T-helper 1 cell treated with Interleukin-12 subunit alpha and Interleukin-12 subunit beta and Interleukin-4 antibody, amounts not matched to agents 30 μg/mL and 1 μg/mL, for 36 hours (primary cell): ENCODE results near the gene BAD.

Experiments
- H3K27ac Mint-ChIP-seq: one replicate; pipeline ENCODE4 v1.8.0; 2021; ENCODE audit warnings: mild to moderate bottlenecking, mixed read lengths
- H3K27me3 Mint-ChIP-seq: one replicate; pipeline ENCODE4 v1.8.0; 2021; ENCODE audit warnings: low read depth, mixed read lengths
- H3K36me3 Mint-ChIP-seq: one replicate; pipeline ENCODE4 v1.8.0; 2021; ENCODE audit warnings: low read depth, mixed read lengths
- H3K4me1 Mint-ChIP-seq: one replicate; pipeline ENCODE4 v1.8.0; 2021; ENCODE audit warnings: low read depth, mixed read lengths
- H3K4me3 Mint-ChIP-seq: one replicate; pipeline ENCODE4 v1.8.0; 2021; ENCODE audit warnings: mild to moderate bottlenecking, moderate library complexity, mixed read lengths
- H3K9me3 Mint-ChIP-seq: one replicate; pipeline ENCODE4 v1.8.0; 2021; ENCODE audit warnings: mixed read lengths

The BAD gene

GRCh38 chr11:64283092-64283491 lies 1.4 kb downstream of the BAD start:
- Mint-ChIP-seq H3K4me3 (peak overlapping the region; percentile 54), H3K9me3 (no peaks in the 10 kb centered on the region), H3K27me3 (no peaks in the 10 kb centered on the region), H3K4me1 (peaks cover 14% of the 10 kb centered on the region), H3K27ac (peak overlapping the region; percentile 72), H3K36me3 (peaks cover 9% of the 10 kb centered on the region)

DNA sequence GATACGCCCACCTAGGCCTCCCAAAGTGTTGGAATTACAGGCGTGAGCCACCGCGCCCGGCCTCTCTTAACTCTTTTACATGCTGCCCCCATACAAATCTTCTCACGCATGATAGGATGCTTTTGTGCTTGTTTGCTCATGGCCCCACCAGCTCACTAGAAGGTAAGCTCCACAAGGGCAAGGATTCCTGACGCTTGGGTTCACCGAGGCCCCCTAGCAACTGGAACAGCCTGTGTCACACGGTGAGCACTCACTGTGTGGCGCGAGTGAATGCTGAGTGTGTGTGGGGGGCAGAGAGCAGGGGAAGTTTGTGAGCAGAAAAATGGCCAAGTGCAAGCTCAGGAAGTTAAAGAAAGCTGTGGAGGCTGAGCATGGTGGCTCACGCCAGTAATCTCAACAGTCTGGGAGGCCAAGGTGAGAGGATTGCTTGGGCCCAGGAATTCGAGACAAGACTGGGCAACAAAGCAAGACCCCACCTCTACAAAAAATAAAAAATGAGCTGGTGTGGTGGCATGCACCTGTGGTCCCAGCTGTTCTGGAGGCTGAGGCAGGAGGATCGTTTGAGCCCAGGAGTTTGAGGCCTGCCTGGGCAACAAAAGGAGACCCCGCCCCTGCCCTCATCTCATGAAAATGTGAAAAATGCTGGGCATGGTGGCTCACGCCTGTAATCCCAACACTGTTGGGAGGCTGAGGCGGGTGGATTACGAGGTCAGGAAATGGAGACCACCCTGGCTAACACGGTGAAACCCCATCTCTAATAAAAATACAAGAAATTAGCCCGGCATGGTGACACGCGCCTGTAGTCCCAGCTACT lies 2.3 kb downstream of the BAD start:
- H3K4me3 Mint-ChIP-seq, result peak overlapping the region; percentile 4
- H3K27ac Mint-ChIP-seq, result no peak overlapping the region
- H3K27me3 Mint-ChIP-seq, result no peaks in the 10 kb centered on the region
- peaks cover 9% of the 10 kb centered on the region for H3K36me3 Mint-ChIP-seq
- no peaks in the 10 kb centered on the region for H3K9me3 Mint-ChIP-seq
- H3K4me1 Mint-ChIP-seq, result peaks cover 14% of the 10 kb centered on the region

DNA sequence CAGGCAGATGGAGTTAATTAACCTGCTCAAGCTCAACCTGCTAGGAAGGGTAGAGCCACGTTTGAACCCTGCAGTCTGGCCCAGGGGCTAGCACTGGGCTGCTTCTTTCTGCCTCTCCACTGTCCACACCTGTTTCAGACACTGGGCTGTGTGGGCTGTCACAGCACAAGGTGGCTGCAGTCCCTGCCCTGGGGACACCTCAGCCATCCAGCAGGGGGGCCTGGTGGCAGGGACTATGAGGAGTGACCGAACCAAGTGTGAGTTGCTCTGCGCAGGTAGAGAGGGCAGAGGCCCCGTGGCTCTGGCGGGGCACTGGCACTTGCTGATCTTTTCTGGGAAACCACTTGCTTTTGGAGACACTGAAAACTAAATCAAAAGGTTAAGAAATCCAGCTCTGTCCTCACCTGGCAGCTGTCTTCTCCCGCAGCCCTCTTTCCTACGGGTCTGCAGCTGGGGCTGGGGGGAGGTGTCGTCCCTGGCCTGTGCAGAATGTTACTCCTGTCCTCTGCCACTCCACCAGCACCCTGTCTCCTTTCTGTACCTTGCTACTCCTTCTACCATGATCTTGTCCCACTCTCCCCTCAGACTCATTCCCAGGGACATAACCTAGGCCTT lies 5.8 kb downstream of the BAD start:
- no peaks in the 10 kb centered on the region for H3K9me3 Mint-ChIP-seq
- H3K4me3 Mint-ChIP-seq, result no peak overlapping the region
- no peak overlapping the region for H3K27ac Mint-ChIP-seq
- H3K4me1 Mint-ChIP-seq, result peaks cover 7% of the 10 kb centered on the region
- peaks cover 9% of the 10 kb centered on the region for H3K36me3 Mint-ChIP-seq
- H3K27me3 Mint-ChIP-seq, result no peaks in the 10 kb centered on the region

GRCh38 chr11:64276653-64277431 lies 7.6 kb downstream of the BAD start:
- Mint-ChIP-seq H3K36me3 (peaks cover 11% of the 10 kb centered on the region), H3K27me3 (no peaks in the 10 kb centered on the region), H3K9me3 (no peaks in the 10 kb centered on the region), H3K4me3 (no peak overlapping the region), H3K4me1 (peaks cover 10% of the 10 kb centered on the region), H3K27ac (no peak overlapping the region)

- no peak overlapping the region for H3K4me3 Mint-ChIP-seq
- H3K36me3 Mint-ChIP-seq, result peaks cover 6% of the 10 kb centered on the region
- no peak overlapping the region for H3K27ac Mint-ChIP-seq
- peaks cover 9% of the 10 kb centered on the region for H3K4me1 Mint-ChIP-seq
- no peaks in the 10 kb centered on the region for H3K27me3 Mint-ChIP-seq
- no peaks in the 10 kb centered on the region for H3K9me3 Mint-ChIP-seq
These were observed 8.6 kb downstream of the BAD start for GRCh38 chr11:64275841-64276240.

GRCh38 chr11:64275031-64275800 lies 9.2 kb downstream of the BAD start:
- Mint-ChIP-seq H3K36me3 (peaks cover 6% of the 10 kb centered on the region), H3K4me3 (no peak overlapping the region)

GRCh38 chr11:64269540-64270220 lies 14.8 kb downstream of the BAD start:
- peak overlapping the region; percentile 99 for H3K27ac Mint-ChIP-seq
- H3K4me3 Mint-ChIP-seq, result peak overlapping the region; percentile 89
- H3K27me3 Mint-ChIP-seq, result no peaks in the 10 kb centered on the region

More at GRCh38 chr11:64275031-64275800, 9.2 kb downstream of the BAD start:
- Mint-ChIP-seq H3K9me3 (no peaks in the 10 kb centered on the region), H3K4me1 (peaks cover 10% of the 10 kb centered on the region), H3K27ac (no peak overlapping the region), H3K27me3 (no peaks in the 10 kb centered on the region)

GRCh38 chr11:64268893-64269539 lies 15.4 kb downstream of the BAD start:
- Mint-ChIP-seq H3K27ac (peak overlapping the region; percentile 99), H3K4me3 (peak overlapping the region; percentile 89), H3K36me3 (peaks cover 9% of the 10 kb centered on the region), H3K9me3 (no peaks in the 10 kb centered on the region), H3K4me1 (peaks cover 23% of the 10 kb centered on the region), H3K27me3 (no peaks in the 10 kb centered on the region)

More at GRCh38 chr11:64269540-64270220, 14.8 kb downstream of the BAD start:
- H3K9me3 Mint-ChIP-seq, result no peaks in the 10 kb centered on the region
- H3K4me1 Mint-ChIP-seq, result peaks cover 23% of the 10 kb centered on the region
- peaks cover 9% of the 10 kb centered on the region for H3K36me3 Mint-ChIP-seq

DNA sequence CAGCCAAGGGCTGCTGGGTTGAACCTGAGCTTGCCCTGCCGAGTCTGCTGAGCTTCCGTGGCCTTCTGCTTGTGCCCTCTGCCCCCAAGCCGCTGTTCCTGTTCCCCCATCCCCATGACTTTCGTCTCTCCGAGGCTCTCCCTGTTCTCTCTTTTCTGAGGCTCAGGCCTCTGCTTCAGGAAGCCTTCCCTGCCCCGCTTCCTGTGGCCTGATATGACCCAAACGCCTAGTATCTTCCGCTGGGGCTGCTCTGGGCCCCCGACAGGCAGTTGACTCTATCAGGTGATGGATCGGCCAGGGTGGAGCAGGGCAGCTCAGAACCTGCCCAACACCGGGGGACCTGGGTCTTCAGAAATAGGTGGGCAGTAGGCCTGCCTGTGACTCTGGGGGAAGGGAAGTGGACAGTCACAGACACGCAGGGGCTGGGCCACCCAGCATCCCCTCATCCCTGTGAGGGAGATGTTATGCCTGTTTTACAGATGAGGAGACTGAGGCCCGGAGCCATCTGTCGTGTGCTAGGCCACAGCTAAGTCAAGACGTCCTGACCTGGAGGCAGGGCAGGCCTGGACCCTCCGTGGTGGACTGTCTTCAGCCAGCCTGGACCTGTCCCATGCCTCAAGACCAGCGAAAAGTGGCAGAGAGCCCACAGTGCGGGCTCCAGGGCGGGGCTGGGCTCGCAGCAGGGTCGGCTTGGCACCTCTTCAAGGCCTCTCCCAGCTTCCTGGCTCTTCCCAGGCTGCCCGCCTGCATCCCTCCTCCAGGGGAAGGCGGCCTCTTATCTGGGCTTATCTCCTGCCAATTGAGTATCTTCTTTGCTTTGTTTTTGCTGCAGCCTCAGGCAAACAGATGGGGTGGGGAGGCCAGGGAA lies 16.2 kb downstream of the BAD start:
- peak overlapping the region; percentile 89 for H3K4me3 Mint-ChIP-seq
- H3K36me3 Mint-ChIP-seq, result peaks cover 10% of the 10 kb centered on the region
- H3K27me3 Mint-ChIP-seq, result no peaks in the 10 kb centered on the region
- peaks cover 21% of the 10 kb centered on the region for H3K4me1 Mint-ChIP-seq
- H3K9me3 Mint-ChIP-seq, result no peaks in the 10 kb centered on the region
- H3K27ac Mint-ChIP-seq, result peak overlapping the region; percentile 99

DNA sequence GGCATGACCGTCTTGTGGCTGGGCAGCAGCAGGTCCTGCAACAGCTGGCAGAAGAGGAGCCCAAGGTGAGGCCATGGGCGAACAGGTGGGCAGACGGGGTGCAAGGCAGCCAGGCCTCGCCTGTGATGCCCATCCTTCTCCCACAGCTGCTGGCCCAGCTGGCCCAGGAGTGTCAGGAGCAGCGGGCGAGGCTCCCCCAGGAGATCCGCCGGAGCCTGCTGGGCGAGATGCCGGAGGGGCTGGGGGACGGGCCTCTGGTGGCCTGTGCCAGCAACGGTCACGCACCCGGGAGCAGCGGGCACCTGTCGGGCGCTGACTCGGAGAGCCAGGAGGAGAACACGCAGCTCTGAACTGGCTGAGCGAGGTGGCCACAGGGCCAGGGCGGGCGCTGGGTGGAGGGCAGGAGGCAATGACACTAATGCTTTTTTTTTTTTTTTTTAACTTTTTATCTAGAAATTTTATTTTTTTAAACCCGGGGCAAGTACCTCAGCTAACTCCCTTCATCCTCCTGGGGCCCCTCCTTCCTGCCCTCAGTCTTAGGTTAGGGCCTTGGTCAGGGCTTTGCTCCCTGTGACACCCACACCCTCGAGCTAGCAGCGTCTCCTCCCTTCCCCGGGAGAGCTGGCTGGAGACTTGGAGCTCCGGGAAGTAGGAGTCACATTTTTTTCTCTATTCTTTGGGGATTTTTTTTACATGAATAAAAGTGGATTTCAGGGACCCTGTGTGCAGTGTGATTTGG lies 17.1 kb downstream of the BAD start:
- no peak overlapping the region for H3K27ac Mint-ChIP-seq
- H3K4me1 Mint-ChIP-seq, result peaks cover 20% of the 10 kb centered on the region
- peaks cover 13% of the 10 kb centered on the region for H3K36me3 Mint-ChIP-seq
- H3K9me3 Mint-ChIP-seq, result no peaks in the 10 kb centered on the region
- H3K27me3 Mint-ChIP-seq, result no peaks in the 10 kb centered on the region
- no peak overlapping the region for H3K4me3 Mint-ChIP-seq

- Mint-ChIP-seq H3K9me3 (no peaks in the 10 kb centered on the region), H3K27me3 (no peaks in the 10 kb centered on the region), H3K27ac (no peak overlapping the region), H3K4me3 (no peak overlapping the region), H3K4me1 (peaks cover 14% of the 10 kb centered on the region), H3K36me3 (peaks cover 12% of the 10 kb centered on the region)
These were observed 18.1 kb downstream of the BAD start for GRCh38 chr11:64266339-64266738.
